GM10248 (cell line): ENCODE data around the gene YPEL4.
A peak's percentile ranks its signal among the peaks of the same experiment; 100 is the strongest.

Experiments
- CTCF ChIA-PET: fragments of 300-600 bp; sonication (Branson Sonifier 250); formaldehyde crosslinking; extraction: SDS; loops from one replicate; lab custom pipeline; 2021; ENCODE audit warnings: antibody characterized with exemption; lab: Yijun Ruan, JAX
- POLR2A ChIA-PET: fragments of 350-650 bp; sonication (Branson Sonifier 250); formaldehyde crosslinking; extraction: SDS; loops from one replicate; lab custom pipeline; 2020; ENCODE audit warnings: antibody characterized with exemption; lab: Yijun Ruan, JAX
- DNase-seq: peaks from one replicate; pipeline ENCODE4 v3.0.0; 2012; ENCODE audit errors: extremely low spot score
- TF ChIP-seq, protein P1 (sequence below): IDR thresholded peaks from 2 replicates; pipeline ENCODE4 v1.5.1; 2012; ENCODE audit warnings: mild to moderate bottlenecking, low read depth; ENCODE audit errors: extremely low read depth, missing control alignments, control extremely low read depth

Gene YPEL4

GRCh38 chr11:57644748-57645688 lies 4.7 kb downstream of the YPEL4 start:
- TF ChIP-seq, protein P1, sequence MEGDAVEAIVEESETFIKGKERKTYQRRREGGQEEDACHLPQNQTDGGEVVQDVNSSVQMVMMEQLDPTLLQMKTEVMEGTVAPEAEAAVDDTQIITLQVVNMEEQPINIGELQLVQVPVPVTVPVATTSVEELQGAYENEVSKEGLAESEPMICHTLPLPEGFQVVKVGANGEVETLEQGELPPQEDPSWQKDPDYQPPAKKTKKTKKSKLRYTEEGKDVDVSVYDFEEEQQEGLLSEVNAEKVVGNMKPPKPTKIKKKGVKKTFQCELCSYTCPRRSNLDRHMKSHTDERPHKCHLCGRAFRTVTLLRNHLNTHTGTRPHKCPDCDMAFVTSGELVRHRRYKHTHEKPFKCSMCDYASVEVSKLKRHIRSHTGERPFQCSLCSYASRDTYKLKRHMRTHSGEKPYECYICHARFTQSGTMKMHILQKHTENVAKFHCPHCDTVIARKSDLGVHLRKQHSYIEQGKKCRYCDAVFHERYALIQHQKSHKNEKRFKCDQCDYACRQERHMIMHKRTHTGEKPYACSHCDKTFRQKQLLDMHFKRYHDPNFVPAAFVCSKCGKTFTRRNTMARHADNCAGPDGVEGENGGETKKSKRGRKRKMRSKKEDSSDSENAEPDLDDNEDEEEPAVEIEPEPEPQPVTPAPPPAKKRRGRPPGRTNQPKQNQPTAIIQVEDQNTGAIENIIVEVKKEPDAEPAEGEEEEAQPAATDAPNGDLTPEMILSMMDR = peak; percentile 65

DNA sequence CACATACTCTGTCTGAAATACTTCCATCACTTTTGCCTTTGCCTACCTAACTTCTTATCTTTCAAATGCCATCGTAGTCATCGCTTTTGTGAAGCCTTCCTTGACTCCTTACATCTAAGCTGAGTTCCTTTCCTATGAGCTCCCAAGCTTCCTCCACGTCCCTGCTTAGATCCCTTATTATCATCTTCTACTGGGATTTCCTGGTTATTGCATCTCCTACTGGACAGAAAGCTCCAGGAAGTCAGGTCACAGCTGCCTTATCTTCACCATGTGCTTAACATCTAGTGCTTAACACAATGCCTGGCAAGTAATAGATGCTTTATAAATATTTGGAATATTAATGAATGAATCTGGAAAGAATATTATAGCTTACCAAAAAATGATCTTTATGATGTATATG lies 5.9 kb downstream of the YPEL4 start:
- TF ChIP-seq, protein P1 = no peak
- DNase-seq = no peak
- ChIA-PET POLR2A (interaction anchor here (0.5 to 0.6 kb wide), 2 partner anchors 111 to 186 kb away, joined by 3 to 5 read pairs; no protein-coding TSS in a partner anchor), CTCF (interaction anchor here (0.9 to 14.1 kb wide), 40 partner anchors 7 to 1129 kb away, joined by 3 to 295 read pairs (median 4); partner anchors contain the start of genes P2RX3, PRG2, RTN4RL2 and TIMM10)

More at GRCh38 chr11:57644748-57645688, 4.7 kb downstream of the YPEL4 start:
- CTCF ChIA-PET = interaction anchor here (0.5 to 14.1 kb wide), 58 partner anchors 8 to 1128 kb away, joined by 3 to 295 read pairs (median 4); partner anchors contain the start of genes OR5B21, P2RX3, PRG2 and RTN4RL2
- POLR2A ChIA-PET = interaction anchor here (0.6 kb wide), 1 partner anchor 112 kb away, joined by 3 read pairs; no protein-coding TSS in a partner anchor
- DNase-seq = peak; percentile 82

DNA sequence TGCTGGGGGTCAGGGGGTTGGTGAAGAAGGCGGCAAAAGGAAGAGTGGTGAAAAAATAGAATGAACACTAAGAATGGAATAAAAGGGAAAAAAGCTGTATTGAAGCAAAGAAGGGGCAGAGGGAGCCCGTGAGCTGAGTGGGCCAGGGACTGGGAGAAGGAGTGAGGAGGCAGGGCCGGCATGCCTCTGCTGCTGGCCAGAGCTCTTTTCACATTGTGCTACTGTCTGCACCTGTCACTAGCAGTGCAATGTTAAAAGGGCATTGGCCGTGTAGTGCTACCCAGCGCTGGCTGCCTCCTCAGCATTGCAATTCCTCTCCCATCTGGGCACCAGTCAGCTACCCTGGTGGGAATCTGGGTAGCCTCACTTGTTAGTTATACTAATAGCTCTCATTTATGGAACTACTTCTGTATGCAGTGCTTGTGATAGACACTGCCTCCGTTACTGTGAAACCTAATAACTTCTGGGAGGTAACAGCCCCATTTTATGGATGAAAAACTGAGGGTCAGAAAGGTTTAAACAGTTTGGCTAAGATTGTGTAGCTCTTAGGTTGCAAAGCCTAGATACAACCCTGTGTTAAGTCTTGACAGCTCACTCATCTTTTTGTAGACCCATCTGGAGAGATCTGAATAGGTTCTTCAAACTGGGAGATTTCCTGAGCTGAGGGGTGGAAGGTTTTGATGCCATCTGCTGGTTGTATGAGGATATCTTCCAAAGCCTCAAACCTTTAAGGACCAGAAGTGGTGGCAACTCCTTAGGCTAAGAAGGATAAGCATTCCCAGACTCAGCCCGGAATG lies 8.5 kb downstream of the YPEL4 start:
- CTCF ChIA-PET = interaction anchor here (0.7 to 14.1 kb wide), 48 partner anchors 8 to 988 kb away, joined by 3 to 295 read pairs (median 5); partner anchors contain the start of genes RTN4RL2, SLC43A1, TIMM10 and UBE2L6
- DNase-seq = peak; percentile 65
- TF ChIP-seq, protein P1 = peak; percentile 46
- POLR2A ChIA-PET = interaction anchor here (0.5 to 0.7 kb wide), 2 partner anchors 51 to 103 kb away, joined by 3 read pairs; no protein-coding TSS in a partner anchor

DNA sequence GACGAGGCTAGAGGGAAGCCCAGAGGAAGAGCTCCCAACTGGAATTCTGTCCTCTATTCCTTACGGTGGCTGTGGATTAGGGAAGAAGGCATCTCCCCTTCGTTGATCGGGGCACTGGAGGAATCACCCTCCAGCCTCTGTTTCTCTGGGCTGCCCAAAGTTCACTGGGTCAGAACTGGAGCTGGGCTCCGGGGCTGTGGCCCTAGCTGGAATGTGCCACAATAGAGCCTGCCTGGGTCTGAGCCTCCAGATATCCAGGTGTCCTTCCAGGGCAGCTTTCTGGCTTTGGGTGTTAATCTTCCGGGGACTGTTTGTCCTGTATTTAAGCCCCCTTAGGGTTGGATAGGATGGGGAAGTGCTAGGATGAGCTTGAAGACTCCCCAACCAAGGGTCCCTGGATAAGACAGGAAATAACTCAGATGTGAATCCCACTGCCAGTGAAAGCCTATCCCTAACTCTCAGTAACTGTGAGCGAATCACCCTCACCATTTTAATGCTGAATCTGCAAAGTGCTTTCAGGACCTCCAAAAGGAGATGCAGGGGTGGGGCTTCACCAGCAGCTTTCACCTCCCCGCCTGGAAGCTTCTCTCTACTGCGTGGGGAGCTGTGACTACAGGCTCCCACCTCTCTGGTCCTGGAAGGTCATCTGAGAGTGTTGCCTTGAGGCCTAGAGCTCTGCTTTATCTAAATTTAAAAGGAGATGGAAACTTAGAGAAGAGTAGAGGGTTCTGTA lies 9.5 kb downstream of the YPEL4 start:
- DNase-seq = no peak
- POLR2A ChIA-PET = no interaction called here
- TF ChIP-seq, protein P1 = no peak
- CTCF ChIA-PET = interaction anchor here (0.8 to 14.1 kb wide), 33 partner anchors 9 to 989 kb away, joined by 3 to 295 read pairs (median 6); partner anchors contain the start of genes RTN4RL2, SLC43A1, TIMM10 and UBE2L6

DNA sequence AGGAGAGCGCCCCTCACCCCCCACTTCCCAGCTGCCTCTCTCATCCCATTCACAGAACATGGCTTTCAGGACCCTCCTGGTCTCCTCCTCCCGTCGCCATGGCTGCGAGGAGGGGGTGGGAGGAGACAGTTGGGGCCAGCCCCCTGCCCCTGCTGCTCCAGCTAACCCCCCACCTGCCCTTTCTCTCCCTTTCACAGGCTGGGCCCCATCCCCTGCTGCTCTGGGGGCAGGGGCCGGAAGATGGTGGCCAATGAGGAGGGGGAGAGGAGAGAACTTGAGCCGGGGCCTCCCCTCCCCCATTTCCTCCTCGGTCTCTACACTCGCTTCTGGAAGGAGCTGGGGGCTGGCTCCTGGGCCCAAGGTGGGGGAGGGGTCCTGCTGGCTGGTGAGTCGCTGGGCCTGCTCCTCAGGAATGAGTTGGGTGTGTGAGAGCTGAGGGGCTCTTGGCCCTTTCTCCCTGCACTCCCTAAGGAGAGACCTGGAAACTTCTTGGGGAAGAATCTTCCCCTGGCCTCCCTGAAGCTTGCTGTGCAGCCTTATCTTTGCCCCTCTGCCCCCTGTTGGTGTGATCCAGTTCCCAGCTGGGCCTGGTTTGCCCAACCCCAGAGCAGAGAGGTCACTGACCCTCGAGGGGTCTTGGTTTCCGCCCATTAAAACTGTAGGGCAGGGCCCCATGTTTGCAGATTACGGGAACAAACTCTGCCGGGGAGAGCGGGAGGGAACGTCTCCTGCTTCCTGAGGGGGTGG lies 10.2 kb downstream of the YPEL4 start:
- TF ChIP-seq, protein P1 = no peak
- ChIA-PET CTCF (interaction anchor here (1.1 to 14.1 kb wide), 18 partner anchors 9 to 990 kb away, joined by 3 to 295 read pairs (median 8); partner anchors contain the start of genes RTN4RL2, TIMM10, UBE2L6 and YPEL4), POLR2A (no interaction called here)
- DNase-seq = no peak
